GM21367 (cell line): ENCODE data around the gene KICS2.
A peak's percentile ranks its signal among the peaks of the same experiment; 100 is the strongest.

ENCODE experiments used
- ATAC-seq: cut with Tn5 transposase; IDR thresholded peaks from one replicate; pipeline ENCODE4 v1.9.1; 2021; ENCODE audit not compliant: unreplicated experiment

The KICS2 gene

GRCh38 chr12:64222009-64222765, at the start of gene KICS2:
TSS of gene KICS2 (minus strand) at chr12:64222296. CDS start at chr12:64222237, 59 bp downstream.
- peak; percentile 90 for ATAC-seq

GRCh38 chr12:64270411-64270810, 48.3 kb upstream of the KICS2 start:
- no peak for ATAC-seq

- no peak for ATAC-seq
These were observed 47.1 kb upstream of the KICS2 start for GRCh38 chr12:64269161-64269560.

GRCh38 chr12:64268409-64268808, 46.3 kb upstream of the KICS2 start:
- ATAC-seq, result no peak

GRCh38 chr12:64265839-64266238, 43.7 kb upstream of the KICS2 start:
- ATAC-seq, result no peak

GRCh38 chr12:64261813-64262212, 39.7 kb upstream of the KICS2 start:
- no peak for ATAC-seq

GRCh38 chr12:64258576-64258975, 36.5 kb upstream of the KICS2 start:
- ATAC-seq, result no peak

- no peak for ATAC-seq
These were observed 34.2 kb upstream of the KICS2 start for GRCh38 chr12:64256166-64256800.

- no peak for ATAC-seq
These were observed 33.2 kb upstream of the KICS2 start for GRCh38 chr12:64255249-64255648.

- no peak for ATAC-seq
These were observed 31.3 kb upstream of the KICS2 start for GRCh38 chr12:64253356-64253755.

- no peak for ATAC-seq
These were observed 30.6 kb upstream of the KICS2 start for GRCh38 chr12:64252681-64253080.

- ATAC-seq, result no peak
These were observed 21.7 kb upstream of the KICS2 start for GRCh38 chr12:64243809-64244208.

GRCh38 chr12:64240781-64241180, 18.7 kb upstream of the KICS2 start:
- ATAC-seq, result no peak

GRCh38 chr12:64237382-64237781, 15.3 kb upstream of the KICS2 start:
- ATAC-seq, result no peak

GRCh38 chr12:64236549-64236948, 14.5 kb upstream of the KICS2 start:
- ATAC-seq, result no peak

- no peak for ATAC-seq
These were observed 10.1 kb upstream of the KICS2 start for GRCh38 chr12:64232196-64232595.

- ATAC-seq, result no peak
These were observed 7.7 kb upstream of the KICS2 start for GRCh38 chr12:64229796-64230195.

GRCh38 chr12:64229240-64229639, 7.1 kb upstream of the KICS2 start:
- no peak for ATAC-seq

- ATAC-seq, result no peak
These were observed 3.5 kb upstream of the KICS2 start for GRCh38 chr12:64225626-64226025.

GRCh38 chr12:64221651-64222008, 466 bp downstream of the KICS2 start:
- ATAC-seq, result peak; percentile 26

- no peak for ATAC-seq
These were observed 2.0 kb downstream of the KICS2 start for GRCh38 chr12:64220046-64220445.

- ATAC-seq, result no peak
These were observed 3.0 kb downstream of the KICS2 start for GRCh38 chr12:64219145-64219544.

GRCh38 chr12:64218597-64218996, 3.5 kb downstream of the KICS2 start:
- peak; percentile 27 for ATAC-seq
